Stimulated activated CD8-positive, alpha-beta memory T cell treated with anti-CD3 and anti-CD28 coated beads, Interleukin-7, amount 100 ng/mL, for 48 hours (primary cell): ENCODE results near the gene GALNT10.

Experiments
- DNase-seq, 2 donors: peaks; one replicate each; pipeline ENCODE4 v3.0.0-alpha.2; 2020; ENCODE audit warnings: low read depth in 1 of 2; ENCODE audit errors: extremely low read depth in 1 of 2

Gene GALNT10

DNA sequence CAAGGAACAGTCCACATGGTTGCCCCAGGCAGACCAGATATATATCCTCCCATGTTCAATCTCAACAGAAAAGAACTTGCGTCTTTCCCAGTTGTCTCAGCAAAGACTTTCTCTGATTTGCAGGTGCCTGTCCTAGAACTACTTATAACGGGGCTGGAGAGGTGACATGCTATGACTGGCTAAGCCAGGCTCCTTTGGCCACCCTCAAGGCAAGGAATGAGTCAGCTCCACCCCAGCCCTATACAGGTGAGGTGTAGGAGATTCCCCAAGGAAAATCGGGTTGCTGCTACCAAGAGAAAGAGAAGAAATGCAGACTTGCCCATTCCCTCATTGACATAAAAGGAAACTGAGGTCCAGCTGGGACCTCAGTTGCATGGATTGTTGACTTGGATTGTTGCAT, 127.4 kb downstream of the GALNT10 start:
- DNase-seq, result no peak

DNA sequence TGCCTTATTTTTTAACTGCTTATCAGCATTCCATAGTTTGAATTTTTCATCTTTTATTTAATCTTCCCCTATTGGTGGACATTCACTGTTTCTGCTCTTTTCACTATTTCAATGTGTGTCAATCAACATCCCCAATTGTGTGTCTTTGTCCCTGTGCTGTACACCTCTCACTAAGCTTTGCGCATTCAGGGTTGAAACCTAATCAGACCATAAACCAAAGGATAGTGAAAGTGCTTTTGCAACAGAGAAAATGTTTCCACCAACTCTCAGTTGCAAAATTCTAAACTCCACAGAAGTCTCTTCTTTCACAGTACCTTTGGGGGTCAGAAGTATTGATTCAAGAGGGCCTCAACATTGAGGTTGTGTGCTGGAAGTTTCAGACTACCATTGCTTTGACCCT, 128.2 kb downstream of the GALNT10 start:
- DNase-seq, result no peak

DNA sequence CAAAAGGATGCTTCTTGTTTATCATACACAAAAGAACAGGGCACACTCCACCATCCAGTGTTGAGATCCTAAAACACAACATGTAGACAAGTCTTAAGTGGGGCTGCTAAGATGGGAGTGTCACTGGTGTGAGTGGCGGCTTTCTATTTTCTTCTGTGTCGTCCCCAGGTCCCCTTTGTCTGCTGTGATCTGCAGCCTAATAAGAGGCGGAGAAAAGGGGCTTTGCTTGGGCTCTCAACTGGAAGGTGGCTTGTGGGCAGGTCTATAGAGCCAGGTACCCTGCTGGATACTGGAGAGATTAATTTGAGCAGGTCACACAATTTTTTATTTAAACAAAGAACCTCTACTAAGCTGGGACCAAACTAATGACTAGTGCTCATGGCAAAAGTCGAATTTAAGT, 129.2 kb downstream of the GALNT10 start:
- DNase-seq, result no peak

DNA sequence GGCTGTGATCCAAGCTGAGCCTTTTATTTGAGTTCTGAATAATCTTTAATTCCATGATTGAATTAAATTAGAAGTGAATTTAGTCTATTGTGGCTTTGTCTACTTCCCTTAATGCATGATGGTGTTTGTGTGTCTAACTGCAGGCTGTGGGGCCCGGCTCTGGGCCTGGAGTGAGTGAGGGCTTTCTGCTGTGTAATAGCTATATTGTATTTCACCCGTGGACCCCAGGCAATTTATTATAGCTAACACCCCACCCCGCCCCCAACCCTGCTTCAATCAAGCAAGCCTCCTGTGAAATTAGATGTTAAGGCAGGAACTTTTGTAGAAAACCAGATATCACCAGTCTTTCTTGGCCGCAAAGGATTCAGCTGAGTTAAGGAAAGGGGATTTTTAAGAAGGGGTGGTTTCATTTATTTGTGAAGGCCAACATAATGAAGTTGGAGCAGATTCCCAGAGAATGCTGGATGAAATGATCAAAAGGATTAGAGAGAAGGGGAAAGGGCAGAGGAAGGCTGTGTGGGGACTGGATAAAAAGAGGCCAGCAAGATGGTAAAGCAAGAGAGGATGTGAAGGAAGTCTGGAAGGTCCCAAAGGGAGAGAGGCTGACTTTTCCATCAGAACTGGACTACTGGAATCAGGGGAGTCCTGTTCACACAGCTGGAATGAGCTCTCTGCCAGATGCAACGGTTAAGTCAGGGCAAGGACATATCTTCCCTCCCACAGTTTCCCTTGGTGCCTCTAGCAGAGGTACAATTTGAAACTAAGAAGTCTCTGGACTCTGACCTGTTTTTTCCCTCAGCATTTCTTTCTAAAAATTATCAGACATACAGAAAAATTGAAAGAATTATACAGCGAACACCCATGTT, 129.9 kb downstream of the GALNT10 start:
- DNase-seq, result no peak

DNA sequence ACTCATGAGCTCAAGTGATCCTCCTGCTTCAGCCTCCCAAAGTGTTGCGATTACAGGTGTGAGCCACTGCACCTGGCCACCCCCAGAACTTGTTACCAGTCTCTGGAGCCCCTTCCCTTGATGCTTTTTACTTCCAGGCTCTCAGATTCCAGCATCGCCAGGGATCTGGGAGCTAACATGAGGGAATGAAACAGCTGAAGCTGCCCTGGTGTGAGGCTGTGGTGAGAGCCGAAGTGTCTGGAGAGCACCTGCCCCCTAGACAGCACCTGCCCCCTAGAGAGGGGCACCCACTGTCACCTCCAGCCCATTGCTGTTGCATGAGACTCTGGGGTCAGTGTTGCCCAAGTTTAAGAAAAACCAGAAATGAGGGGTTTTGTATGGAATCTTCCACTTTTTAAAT, 131.0 kb downstream of the GALNT10 start:
- DNase-seq, result no peak

DNA sequence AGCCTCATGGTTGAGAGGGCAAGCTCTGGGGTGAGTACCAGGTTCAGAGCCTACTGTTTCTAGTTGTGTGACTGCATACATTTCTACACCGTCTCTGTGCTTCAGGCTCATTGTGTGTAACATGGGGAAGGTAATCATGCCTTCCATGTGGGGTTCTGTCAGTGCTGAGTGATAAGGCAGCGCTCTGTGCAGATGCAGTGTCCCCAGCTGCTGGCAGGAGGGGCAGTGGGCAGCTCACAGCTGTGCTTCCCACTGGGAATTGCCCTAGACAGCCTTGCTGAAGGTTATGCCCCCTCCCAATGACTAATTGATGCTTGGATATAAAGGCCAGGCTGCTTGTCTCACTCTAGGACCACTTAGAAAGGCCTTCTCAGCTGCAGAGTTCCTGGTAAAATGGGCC, 133.5 kb downstream of the GALNT10 start:
- DNase-seq, result no peak

DNA sequence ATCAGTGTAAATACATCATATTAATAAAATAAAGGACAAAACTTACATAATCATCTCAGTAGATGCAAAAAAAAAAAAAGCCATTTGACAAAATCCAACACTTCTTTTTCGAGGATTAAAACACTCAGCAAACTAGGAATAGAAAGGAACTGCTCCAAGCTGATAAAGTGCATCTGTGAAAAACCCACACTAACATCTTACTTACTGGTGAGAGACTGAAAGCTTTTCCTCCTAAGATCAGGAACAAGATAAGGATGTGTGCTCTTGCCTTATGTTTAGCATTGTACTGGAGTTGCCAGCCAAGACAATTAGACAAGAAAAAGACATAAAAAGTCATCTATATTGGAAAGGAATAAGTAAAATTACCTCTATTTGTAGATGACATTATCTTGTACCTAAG, 135.0 kb downstream of the GALNT10 start:
- DNase-seq, result no peak

DNA sequence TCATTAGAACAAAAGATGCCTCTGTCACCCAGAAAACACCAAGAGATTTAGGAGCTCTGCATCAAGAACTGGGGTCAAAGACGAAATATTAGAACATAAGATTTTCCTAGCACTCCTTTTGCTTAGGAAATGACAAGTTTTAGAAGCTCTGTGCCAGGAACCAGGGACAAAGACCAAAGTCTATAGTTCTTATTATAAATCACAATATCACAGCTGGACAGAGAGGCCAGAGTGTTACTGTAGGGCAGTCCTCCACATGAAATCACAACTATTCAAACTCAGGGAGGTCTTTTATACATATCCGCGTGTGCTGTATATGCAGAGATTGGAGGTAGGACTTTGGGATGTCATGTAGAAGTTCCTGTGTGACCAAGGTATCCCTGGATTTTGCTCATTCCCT, 138.5 kb downstream of the GALNT10 start:
- DNase-seq, result no peak

DNA sequence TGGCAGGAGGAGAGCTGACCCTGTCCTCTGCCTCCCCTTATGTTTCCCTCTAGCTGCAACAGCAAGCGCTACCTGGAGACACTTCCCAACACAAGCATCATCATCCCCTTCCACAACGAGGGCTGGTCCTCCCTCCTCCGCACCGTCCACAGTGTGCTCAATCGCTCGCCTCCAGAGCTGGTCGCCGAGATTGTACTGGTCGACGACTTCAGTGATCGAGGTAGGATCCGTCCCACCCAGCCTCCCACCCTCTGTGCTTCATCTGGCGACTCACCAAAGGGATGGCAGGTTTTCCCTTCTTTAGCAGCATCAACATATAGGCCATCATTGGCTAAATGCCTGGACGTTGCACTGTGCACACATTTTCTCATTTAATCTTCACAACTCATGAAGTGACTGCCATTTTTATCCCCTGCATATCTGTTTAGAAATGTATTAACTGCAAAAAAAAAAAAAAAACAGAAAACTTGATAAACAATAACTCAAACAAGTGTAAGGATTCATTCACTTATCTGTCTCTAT, 139.0 kb downstream of the GALNT10 start:
- DNase-seq, result no peak

DNA sequence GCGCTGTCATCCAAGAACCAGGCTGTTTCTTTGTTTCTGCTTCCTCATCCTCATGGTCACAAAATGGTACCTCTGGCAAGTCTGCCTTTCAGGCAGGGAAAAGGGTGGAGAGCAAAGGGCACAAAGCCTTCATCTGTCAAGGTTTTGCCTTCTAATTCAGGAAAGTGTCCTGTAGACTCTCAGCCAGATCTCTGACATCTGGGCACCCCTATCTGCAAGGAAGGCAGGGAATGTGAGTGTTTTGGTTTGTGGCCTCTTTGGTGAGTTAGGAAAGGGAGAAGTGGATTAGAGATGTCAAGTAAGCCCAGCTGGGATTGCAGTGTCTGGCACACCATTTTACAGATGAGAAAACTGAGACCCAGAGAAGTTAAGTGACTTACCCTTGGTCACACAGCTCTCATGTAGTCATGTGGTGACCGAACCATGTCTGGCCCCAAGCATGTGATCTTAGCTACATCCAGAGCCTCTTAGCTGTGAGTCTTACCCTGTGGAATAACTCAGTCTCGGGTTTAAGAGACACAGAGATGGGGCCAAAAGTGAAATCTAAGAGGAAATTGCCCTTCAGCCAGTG, 139.6 kb downstream of the GALNT10 start:
- no peak for DNase-seq

DNA sequence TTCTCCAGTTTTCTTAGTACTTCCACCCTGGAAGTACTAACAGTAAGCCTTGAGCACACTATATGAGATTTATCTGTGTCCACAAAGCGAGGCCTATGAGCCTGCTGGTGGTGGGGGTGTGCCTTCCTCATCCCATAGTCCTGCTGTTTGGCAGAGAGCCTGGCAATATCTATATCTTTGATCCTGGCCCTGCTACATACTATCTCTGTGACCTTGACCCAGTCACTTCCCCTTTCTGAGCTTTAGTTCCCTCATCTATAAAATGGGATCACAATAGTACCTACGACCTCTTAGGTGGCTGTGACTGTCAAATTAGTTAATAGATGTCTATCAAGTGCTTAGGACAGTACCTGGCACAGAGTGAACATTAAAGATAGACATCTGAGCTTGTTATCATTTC, 140.7 kb downstream of the GALNT10 start:
- no peak for DNase-seq

DNA sequence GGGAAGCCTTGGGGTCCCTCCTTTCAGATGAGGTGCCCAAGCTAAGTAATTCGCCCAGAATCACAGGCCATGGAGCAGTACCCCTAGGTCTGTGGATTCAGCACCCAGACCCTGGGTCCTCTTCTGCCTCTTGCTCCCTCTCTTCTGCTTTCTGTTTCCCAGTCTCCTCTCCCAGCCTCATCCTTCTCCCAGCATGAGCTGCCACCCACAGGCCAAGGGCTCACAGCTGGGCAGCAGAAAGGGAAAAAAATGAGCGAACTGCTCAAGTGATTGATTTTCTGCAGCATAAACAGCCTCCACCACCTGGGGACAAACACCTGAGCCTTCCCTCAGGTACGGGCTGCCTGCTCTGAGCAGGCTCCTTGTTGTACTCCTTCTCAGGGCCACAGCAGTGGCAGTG, 141.4 kb downstream of the GALNT10 start:
- no peak for DNase-seq

DNA sequence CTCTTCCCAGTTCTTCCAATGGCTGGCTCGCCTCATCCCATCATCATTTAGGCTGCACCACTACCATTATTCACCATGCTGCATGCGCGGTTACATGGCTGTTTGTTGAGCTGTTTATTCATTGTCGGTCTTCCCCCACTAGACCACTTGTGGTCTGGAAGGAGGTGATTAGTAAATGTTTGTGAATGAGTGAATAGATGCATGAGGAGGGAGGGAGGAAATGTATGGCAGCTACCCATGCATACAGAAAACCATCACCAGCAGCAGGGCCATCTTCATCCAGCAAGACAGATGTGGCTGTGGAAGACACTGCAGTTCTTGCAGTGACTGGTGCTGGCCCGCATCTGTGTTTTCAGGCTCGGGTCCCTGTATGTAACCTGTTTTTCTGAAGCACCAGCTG, 141.9 kb downstream of the GALNT10 start:
- DNase-seq, result no peak

DNA sequence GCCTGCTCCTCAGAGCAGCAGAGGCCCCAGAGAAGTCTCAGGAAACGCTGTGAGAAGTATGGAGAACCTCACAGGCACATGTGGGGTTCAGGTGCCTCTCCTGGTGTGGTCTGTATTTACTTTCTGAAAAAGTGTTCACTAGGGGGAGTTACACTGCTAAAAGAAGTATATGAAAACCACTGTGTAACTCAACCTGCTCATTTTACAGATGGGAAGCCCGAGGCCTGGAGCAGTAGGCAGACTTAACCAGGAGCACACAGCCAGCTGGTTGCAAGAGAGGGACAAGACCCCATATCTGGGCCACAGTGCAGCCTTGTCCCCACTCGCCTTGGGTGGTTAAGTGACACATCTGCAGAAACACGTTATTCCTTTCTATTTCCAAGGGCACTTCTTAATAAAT, 142.5 kb downstream of the GALNT10 start:
- DNase-seq, result no peak

DNA sequence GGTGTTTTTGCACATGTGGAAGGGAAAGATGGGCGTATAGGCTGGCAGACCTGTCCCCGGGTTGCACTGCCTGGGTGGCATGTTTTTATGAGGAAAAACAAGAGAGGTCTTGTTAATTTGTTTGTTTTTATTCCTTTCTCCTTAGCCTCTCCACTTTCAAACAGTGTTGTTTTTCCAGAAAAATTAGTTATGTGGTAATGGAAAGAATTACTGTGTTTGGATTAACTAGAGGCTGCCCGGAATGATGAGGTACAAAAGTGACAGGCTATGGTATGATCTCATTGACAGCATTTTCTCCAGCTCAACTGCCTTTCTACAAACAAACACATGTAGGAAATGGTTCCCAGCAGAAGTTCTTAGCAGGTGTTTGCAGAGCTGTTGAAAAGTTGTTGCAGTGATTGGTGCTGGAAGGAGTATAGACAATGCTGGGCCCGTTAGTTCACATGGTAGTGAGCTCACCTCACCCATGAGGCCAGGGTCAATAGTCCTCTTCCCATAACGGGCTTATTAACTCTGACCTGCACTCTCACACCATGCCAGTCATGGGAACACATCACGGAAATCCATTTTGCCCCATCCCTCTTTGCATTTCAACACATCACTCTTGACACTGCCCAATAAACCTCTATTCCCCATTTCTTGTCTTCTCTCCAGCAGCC, 144.0 kb downstream of the GALNT10 start:
- DNase-seq, result no peak

DNA sequence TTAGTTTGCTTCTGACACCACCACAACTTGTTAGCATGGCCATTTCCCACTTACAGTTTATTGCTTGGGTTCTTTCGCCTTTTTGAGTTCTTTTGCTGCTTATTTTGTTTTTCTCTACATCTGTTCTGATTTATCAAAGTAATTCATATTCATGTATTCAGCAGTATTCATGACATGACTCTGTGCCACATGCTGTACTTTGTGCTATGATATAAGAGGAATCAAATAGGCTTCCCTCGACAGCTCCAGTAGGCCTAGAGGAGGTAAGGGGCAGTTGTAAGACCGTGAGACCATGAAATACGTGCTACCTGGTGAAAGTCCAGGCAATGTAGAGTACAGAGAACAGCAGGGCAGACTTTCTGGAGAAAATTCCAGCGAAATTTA, 144.5 kb downstream of the GALNT10 start:
- no peak for DNase-seq

DNA sequence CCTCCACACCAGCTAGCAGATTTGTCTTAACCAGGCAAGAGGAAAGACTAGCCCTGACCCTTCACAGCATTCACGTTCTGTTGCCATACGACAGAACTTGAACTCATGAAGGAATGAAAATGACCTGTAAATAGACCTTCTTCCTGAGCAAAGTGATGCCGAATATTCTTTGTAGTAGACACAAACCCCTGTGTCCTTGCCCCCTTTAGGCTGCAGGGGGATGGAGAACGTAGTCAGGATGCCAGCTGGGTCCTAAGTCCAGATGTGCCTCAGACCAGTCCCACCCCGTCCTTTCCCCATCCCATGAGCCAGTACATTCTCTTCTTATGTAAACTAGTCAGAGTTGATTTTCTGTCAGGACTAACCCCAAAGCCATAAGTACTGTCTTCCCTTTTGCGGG, 151.1 kb downstream of the GALNT10 start:
- DNase-seq, result no peak

DNA sequence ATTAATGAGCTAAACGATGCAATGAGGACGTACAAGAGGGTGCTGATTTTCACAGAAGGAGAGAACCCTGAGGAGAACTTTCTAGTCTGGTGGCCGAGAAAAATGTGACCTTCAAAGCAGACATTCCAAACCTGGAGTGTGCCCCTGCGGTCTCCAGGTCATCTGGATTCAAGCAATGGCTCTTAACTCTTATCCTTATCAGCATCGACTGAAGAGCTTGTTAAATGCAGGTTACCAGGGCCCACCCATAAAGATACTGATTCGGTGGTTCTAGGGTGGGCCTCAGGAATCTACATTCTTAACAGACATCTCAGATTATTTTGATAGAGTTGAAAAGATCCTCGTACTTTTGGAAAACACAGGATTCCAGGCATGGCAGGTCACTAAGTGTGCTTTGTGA, 151.7 kb downstream of the GALNT10 start:
- no peak for DNase-seq

DNA sequence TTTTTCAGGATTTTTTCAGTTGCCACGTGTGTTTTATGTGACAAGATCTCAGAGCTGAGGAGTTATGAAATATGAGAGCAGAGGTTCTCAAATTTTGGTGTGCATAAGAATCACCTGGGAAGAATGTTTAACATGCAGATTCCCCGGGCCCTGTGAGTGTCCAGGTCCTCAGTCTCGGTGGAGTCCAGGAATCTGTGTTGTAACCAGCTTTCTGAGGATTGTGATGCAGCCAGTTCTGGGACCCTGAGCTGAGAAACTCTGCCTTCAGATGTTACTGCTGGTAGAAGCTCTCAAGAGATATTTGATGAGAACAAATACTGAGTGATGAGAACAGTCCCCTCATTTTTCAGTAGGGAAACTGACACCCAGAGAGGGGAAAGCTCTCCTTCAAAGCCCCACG, 152.4 kb downstream of the GALNT10 start:
- no peak for DNase-seq

DNA sequence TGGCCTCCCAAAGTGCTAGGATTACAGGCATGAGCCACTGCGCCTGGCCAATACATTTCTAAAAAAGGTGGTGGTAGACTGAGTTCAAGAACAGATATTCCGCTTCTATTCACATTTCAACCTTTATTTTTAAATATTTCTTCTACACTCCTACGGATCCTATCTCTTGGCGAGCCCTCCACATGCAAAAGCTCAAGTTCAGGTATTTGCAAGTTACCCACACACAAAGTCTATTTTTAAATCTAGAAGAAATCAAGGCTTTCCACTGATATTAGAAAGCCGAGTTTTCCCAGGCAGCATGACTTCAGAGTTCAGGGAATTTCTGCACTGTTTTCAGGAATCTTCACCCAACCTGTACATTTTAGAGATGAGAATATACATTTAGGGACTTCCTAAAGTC, 153.9 kb downstream of the GALNT10 start:
- no peak for DNase-seq

DNA sequence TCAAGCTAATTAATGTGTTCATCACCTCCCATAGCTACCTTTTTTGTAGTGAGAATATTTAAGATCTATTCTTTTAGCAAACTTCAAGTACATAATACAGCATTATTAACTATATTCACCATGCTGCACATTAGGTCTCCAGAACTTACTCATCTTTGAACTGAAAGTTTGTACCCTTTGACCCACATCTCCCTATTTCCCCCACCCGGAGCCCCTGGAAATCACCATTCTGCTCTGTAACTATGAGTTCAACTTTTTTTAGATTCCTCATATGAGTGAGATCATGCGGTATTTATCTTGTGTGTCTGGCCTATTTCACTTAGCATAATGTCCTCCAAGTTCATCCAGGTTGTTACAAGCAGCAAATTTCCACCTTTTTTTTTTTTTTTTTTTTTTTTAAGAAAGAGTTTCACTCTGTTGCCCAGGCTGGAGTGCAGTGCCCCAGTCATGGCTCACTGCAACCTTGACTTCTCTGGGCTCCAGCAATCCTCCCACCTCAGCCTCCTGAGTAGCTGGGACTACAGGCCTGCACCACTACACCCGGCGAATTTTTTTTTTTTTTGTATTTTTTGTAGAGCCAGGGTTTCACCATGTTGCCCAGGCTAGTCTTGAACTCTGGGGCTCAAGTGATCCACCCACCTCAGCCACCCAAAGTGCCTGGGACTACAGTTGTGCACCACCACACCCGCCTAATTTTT, 154.9 kb downstream of the GALNT10 start:
- DNase-seq, result no peak
